ENCODE measurements around the gene CDH13.

DNA sequence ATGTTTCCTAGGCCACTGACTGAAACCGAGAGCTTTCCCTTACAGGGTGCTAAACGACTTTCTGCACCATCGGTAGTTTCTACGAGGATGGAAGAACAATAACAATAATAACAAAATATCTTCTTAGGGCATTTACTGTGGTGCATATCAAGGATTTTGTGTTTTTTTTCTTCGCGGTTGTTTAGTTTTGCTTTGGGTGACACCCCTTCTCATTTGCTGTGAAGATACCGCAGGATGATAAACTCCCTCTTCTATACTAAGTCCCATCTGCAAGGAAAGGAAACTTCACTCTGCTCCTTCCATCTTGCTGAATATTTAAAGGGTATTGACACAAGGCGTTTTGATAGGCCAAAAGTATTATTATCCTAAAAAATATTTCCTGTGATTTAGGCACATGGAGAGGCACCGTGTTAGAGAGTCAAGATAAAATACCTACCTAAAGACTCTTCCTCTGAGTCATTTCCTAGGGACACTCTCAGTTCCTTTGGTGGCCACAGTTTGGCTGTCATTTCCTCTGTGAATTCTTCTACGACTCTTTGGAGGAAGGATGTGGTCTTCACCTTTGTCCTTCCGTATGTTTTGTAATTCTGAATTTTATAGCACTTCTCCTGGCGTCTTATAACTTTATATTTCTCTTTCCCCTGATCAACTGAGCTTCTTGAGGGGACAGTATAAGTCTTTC, 318.8 kb downstream of the CDH13 start:
- TF ChIP-seq CTCF (IDR thresholded peaks at IDR 0.05; ENCODE audit: low read length) (no peak), EZH2 (optimal IDR thresholded peaks at IDR 0.05; ENCODE audit: low read depth, low read length) (no peak)
